IMR-90 (cell line): ENCODE data around the gene MCRIP2. TPM values are rescaled to one million over a fixed set of nuclear protein-coding genes. Genes with fewer than 3 reads are reported as not detected.
A peak's percentile ranks its signal among the peaks of the same experiment; 100 is the strongest.

ENCODE experiments used
- ATAC-seq: fragments of 200-7000 bp; cut with Tn5 transposase; 2 replicates; pipeline ENCODE4 v1.9.1; 2020; ENCODE audit warnings: low read depth, mild to moderate bottlenecking, moderate library complexity
- BruUV-seq: library from RNA; stranded (reverse); fragments of 400-500 nt; replicated peaks from 2 replicates; lab custom pipeline; 2021; lab: Mats Ljungman, UMichigan
- CTCF ChIA-PET: fragments of 300-600 bp; formaldehyde crosslinking; extraction: SDS; loops from one replicate; lab custom pipeline; 2021; ENCODE audit warnings: antibody characterized with exemption; lab: Yijun Ruan, JAX
- POLR2A ChIA-PET: fragments of 300-600 bp; sonication (Branson Sonifier 250); formaldehyde crosslinking; loops from one replicate; lab custom pipeline; 2022; ENCODE audit warnings: antibody characterized with exemption; ENCODE audit not compliant: unreplicated experiment; lab: Charles Lee
- DNase-seq: peaks from one replicate; pipeline ENCODE4 v3.0.0; 2013
- H2AFZ ChIP-seq: replicated peaks from 2 replicates; pipeline ENCODE3; 2013; ENCODE audit warnings: low read length, mild to moderate bottlenecking; ENCODE audit not compliant: poor library complexity
- H2AK5ac ChIP-seq: 2 replicates; pipeline ENCODE4 v1.6.1; 2013; ENCODE audit warnings: low read depth, low read length, inconsistent platforms
- H2AK9ac ChIP-seq: replicated peaks from 2 replicates; pipeline ENCODE3; 2013; ENCODE audit warnings: mild to moderate bottlenecking, low read depth, low read length, moderate library complexity; ENCODE audit not compliant: poor library complexity
- H2BK120ac ChIP-seq: 2 replicates; pipeline ENCODE4 v1.6.1; 2013; ENCODE audit warnings: low read depth, low read length, inconsistent platforms
- H2BK15ac ChIP-seq: 3 replicates; pipeline ENCODE4 v1.6.1; 2013; ENCODE audit warnings: low read depth, low read length, inconsistent platforms
- H2BK20ac ChIP-seq: 2 replicates; pipeline ENCODE4 v1.6.1; 2013; ENCODE audit warnings: low read depth, mild to moderate bottlenecking, inconsistent platforms, low read length, moderate library complexity
- H2BK5ac ChIP-seq: 2 replicates; pipeline ENCODE4 v1.6.1; 2013; ENCODE audit warnings: mild to moderate bottlenecking, low read depth, low read length, inconsistent platforms; ENCODE audit not compliant: poor library complexity, severe bottlenecking
- H3K14ac ChIP-seq: replicated peaks from 2 replicates; pipeline ENCODE4 v1.6.1; 2013; ENCODE audit warnings: low read depth, low read length, inconsistent platforms
- H3K18ac ChIP-seq: 2 replicates; pipeline ENCODE4 v1.6.1; 2013; ENCODE audit warnings: low read depth, low read length, control low read depth
- H3K23ac ChIP-seq: 2 replicates; pipeline ENCODE4 v1.6.1; 2013; ENCODE audit warnings: low read depth, low read length, inconsistent platforms
- H3K27ac ChIP-seq: 2 replicates; pipeline ENCODE4 v1.5.1; 2013; ENCODE audit warnings: mild to moderate bottlenecking, control low read depth, low read length; ENCODE audit not compliant: insufficient read depth
- H3K27me3 ChIP-seq: 2 replicates; pipeline ENCODE4 v1.6.1; 2013; ENCODE audit warnings: low read length; ENCODE audit not compliant: control insufficient read depth, insufficient read depth
- H3K36me3 ChIP-seq: 2 replicates; pipeline ENCODE4 v1.6.1; 2013; ENCODE audit warnings: low read length, mixed read lengths; ENCODE audit not compliant: control insufficient read depth, insufficient read depth
- H3K4ac ChIP-seq: 2 replicates; pipeline ENCODE4 v1.6.1; 2013; ENCODE audit warnings: low read depth, low read length, inconsistent platforms
- H3K4me1 ChIP-seq: 2 replicates; pipeline ENCODE4 v1.6.1; 2013; ENCODE audit warnings: low read length, mixed read lengths; ENCODE audit not compliant: control insufficient read depth, insufficient read depth
- H3K4me2 ChIP-seq: 2 replicates; pipeline ENCODE4 v1.6.1; 2013; ENCODE audit warnings: low read depth, mild to moderate bottlenecking, control low read depth, low read length, moderate library complexity
- H3K4me3 ChIP-seq: 2 replicates; pipeline ENCODE4 v1.5.1; 2013; ENCODE audit warnings: low read depth, mild to moderate bottlenecking, control low read depth, low read length, moderate library complexity; ENCODE audit not compliant: insufficient read depth
- H3K56ac ChIP-seq: 2 replicates; pipeline ENCODE4 v1.6.1; 2013; ENCODE audit warnings: low read length, inconsistent platforms; ENCODE audit not compliant: insufficient read depth; ENCODE audit errors: extremely low read depth
- H3K79me1 ChIP-seq, 2 experiments: 2 replicates each; pipeline ENCODE4 v1.6.1; 2013; ENCODE audit warnings: low read length in 2 of 2, inconsistent platforms in 1 of 2, low read depth in 1 of 2
- H3K9ac ChIP-seq: 2 replicates; pipeline ENCODE4 v1.6.1; 2013; ENCODE audit warnings: low read depth, low read length, control low read depth
- H3K9me1 ChIP-seq: 2 replicates; pipeline ENCODE4 v1.6.1; 2013; ENCODE audit warnings: low read length, inconsistent platforms; ENCODE audit not compliant: insufficient read depth
- H3K9me3 ChIP-seq: 2 replicates; pipeline ENCODE4 v1.6.1; 2013; ENCODE audit warnings: low read length; ENCODE audit not compliant: control insufficient read depth, insufficient read depth
- H4K20me1 ChIP-seq: 2 replicates; pipeline ENCODE4 v1.6.1; 2013; ENCODE audit warnings: low read length, inconsistent platforms; ENCODE audit not compliant: insufficient read depth
- H4K5ac ChIP-seq: 2 replicates; pipeline ENCODE4 v1.6.1; 2013; ENCODE audit warnings: mild to moderate bottlenecking, low read depth, low read length, control low read depth
- H4K8ac ChIP-seq, 2 experiments: 2 replicates each; pipeline ENCODE4 v1.6.1; 2013; ENCODE audit warnings: low read depth in 2 of 2, low read length in 2 of 2, control low read depth in 1 of 2, inconsistent platforms in 1 of 2
- H4K91ac ChIP-seq: 2 replicates; pipeline ENCODE4 v1.6.1; 2013; ENCODE audit warnings: low read depth, low read length, inconsistent platforms; ENCODE audit not compliant: insufficient read depth
- BHLHE40 ChIP-seq: fragments of 150-350 bp; IDR thresholded peaks from 2 replicates; pipeline ENCODE4 v1.6.1; 2016; ENCODE audit warnings: mild to moderate bottlenecking, low read depth, low read length
- CEBPB ChIP-seq: IDR thresholded peaks from 2 replicates; pipeline ENCODE4 v1.6.1; 2012; ENCODE audit warnings: low read depth, low read length, improper control_type of control experiment
- CHD1 ChIP-seq: IDR thresholded peaks from 2 replicates; pipeline ENCODE4 v1.6.1; 2012; ENCODE audit warnings: low read depth, low read length, improper control_type of control experiment
- CTCF ChIP-seq: conservative IDR thresholded peaks from 2 replicates; pipeline ENCODE4 v1.5.1; 2012; ENCODE audit warnings: mild to moderate bottlenecking, low read depth, low read length, improper control_type of control experiment
- ELK1 ChIP-seq: fragments of 150-350 bp; IDR thresholded peaks from 2 replicates; pipeline ENCODE4 v1.6.1; 2016; ENCODE audit warnings: low read depth, mild to moderate bottlenecking, low read length, moderate library complexity, borderline replicate concordance
- FOS ChIP-seq: fragments of 150-350 bp; IDR thresholded peaks from 2 replicates; pipeline ENCODE4 v1.6.1; 2016; ENCODE audit warnings: low read depth, low read length
- MAFK ChIP-seq: IDR thresholded peaks from 2 replicates; pipeline ENCODE4 v1.6.1; 2012; ENCODE audit warnings: low read depth, low read length, improper control_type of control experiment
- MAZ ChIP-seq: IDR thresholded peaks from 2 replicates; pipeline ENCODE4 v1.6.1; 2012; ENCODE audit warnings: low read depth, mild to moderate bottlenecking, low read length, improper control_type of control experiment, moderate library complexity, borderline replicate concordance
- MXI1 ChIP-seq: IDR thresholded peaks from 2 replicates; pipeline ENCODE4 v1.6.1; 2012; ENCODE audit warnings: low read depth, mild to moderate bottlenecking, low read length, moderate library complexity, borderline replicate concordance
- NFE2L2 ChIP-seq: fragments of 150-350 bp; IDR thresholded peaks from 2 replicates; pipeline ENCODE4 v1.6.1; 2016; ENCODE audit warnings: low read depth, mild to moderate bottlenecking, low read length
- POLR2A ChIP-seq: IDR thresholded peaks from 2 replicates; pipeline ENCODE4 v1.6.1; 2012; ENCODE audit warnings: mild to moderate bottlenecking, low read depth, low read length
- RAD21 ChIP-seq: IDR thresholded peaks from 2 replicates; pipeline ENCODE4 v1.6.1; 2012; ENCODE audit warnings: low read length, improper control_type of control experiment
- RCOR1 ChIP-seq: IDR thresholded peaks from 2 replicates; pipeline ENCODE4 v1.6.1; 2012; ENCODE audit warnings: mild to moderate bottlenecking, low read length, improper control_type of control experiment; ENCODE audit not compliant: insufficient replicate concordance
- RFX5 ChIP-seq: IDR thresholded peaks from 2 replicates; pipeline ENCODE4 v1.8.0; 2012; ENCODE audit warnings: low read depth, mild to moderate bottlenecking, low read length, moderate library complexity
- SMC3 ChIP-seq: fragments of 150-350 bp; IDR thresholded peaks from 2 replicates; pipeline ENCODE4 v1.6.1; 2016; ENCODE audit warnings: low read depth, mild to moderate bottlenecking, antibody characterized with exemption, low read length, moderate library complexity
- USF2 ChIP-seq: fragments of 150-350 bp; IDR thresholded peaks from 2 replicates; pipeline ENCODE4 v1.6.1; 2017; ENCODE audit warnings: mild to moderate bottlenecking, antibody characterized with exemption, low read length, low read depth
- WGBS, 2 experiments: methylation state at CpG; one replicate each; pipeline versions ENCODE4 v1.1.5 to v1.1.7; 2013; ENCODE audit warnings: missing lambda C conversion rate in 2 of 2; ENCODE audit not compliant: insufficient read length in 1 of 2; ENCODE audit errors: extremely low coverage in 2 of 2; 5-methylcytosine and 5-hydroxymethylcytosine counted together
- dilution Hi-C: fragments of 300-500 bp; cut with HindIII; formaldehyde crosslinking; loops from one replicate; pipeline ENCODE4 v1.14.3; 2018; ENCODE audit warnings: low sequenced_read_pairs; ENCODE audit not compliant: unreplicated experiment
- in situ Hi-C: fragments of 300-500 bp; cut with MboI; formaldehyde crosslinking; loops from 3 replicates; pipeline ENCODE4 v1.14.3; 2019; ENCODE audit warnings: low sequenced_read_pairs, inconsistent platforms, mixed read lengths
- intact Hi-C: fragments of 100-400 bp; cut with micrococcal nuclease; formaldehyde crosslinking; loops from 2 replicates; pipeline ENCODE4 v1.10.0; 2022
- polyA plus RNA-seq, 3 experiments: library from polyadenylated mRNA; depleted of rRNA; stranded (reverse); fragments of >200 nt; gene quantifications; 2 replicates each; pipeline ENCODE4 v1.2.3, GENCODE V29; 2012; ENCODE audit warnings: low replicate concordance in 1 of 3
- total RNA-seq: library from RNA; depleted of rRNA; stranded (reverse); fragments of >200 nt; gene quantifications from 2 replicates; pipeline ENCODE4 v1.2.3, GENCODE V29; 2012

The MCRIP2 gene
- total and polyA plus RNA-seq, 2 of the 4 experiments (the other 2 are of a cell fraction), result 6.3 to 19.6 TPM

GRCh38 chr16:660132-660458 lies 18.5 kb downstream of the MCRIP2 start:
- H2BK20ac ChIP-seq, result no peak overlapping the region
- H3K4me1 ChIP-seq, result peaks cover 5% of the 10 kb centered on the region
- no peak overlapping the region for H3K23ac ChIP-seq
- dilution Hi-C loops (no loop called here), in situ Hi-C loops (no loop called here), intact Hi-C loops (loop anchor here (2.0 kb wide), 1 partner anchor 81 kb away; no protein-coding TSS in a partner anchor)
- H4K8ac ChIP-seq, result no peak overlapping the region
- peaks cover 4% of the 10 kb centered on the region for H3K36me3 ChIP-seq
- H2AK5ac ChIP-seq, result no peak overlapping the region
- H3K14ac ChIP-seq, result no peak overlapping the region
- H3K79me1 ChIP-seq, result no peaks in the 10 kb centered on the region
- no peak overlapping the region for H2BK120ac ChIP-seq
- no peak for TF ChIP-seq USF2
- TF ChIP-seq MAFK, result no peak
- TF ChIP-seq SMC3, result no peak
- no peak for TF ChIP-seq MXI1
- no peak for TF ChIP-seq ELK1
- TF ChIP-seq BHLHE40, result no peak
- TF ChIP-seq CHD1, result no peak
- no peak for TF ChIP-seq CTCF
- no peak for TF ChIP-seq FOS
- TF ChIP-seq CEBPB, result no peak
- no peak for TF ChIP-seq RFX5
- TF ChIP-seq NFE2L2, result no peak
- no peak for TF ChIP-seq POLR2A
- no peak for TF ChIP-seq RCOR1
- no peak for TF ChIP-seq MAZ
- TF ChIP-seq RAD21, result no peak
- H3K9me3 ChIP-seq, result no peaks in the 10 kb centered on the region
- H3K27ac ChIP-seq, result no peak overlapping the region
- no peak overlapping the region for H4K91ac ChIP-seq
- H2BK15ac ChIP-seq, result no peak overlapping the region
- H3K4me2 ChIP-seq, result no peak overlapping the region
- no TSS peak for BruUV-seq
- H3K9me1 ChIP-seq, result no peaks in the 10 kb centered on the region
- no peak overlapping the region for H2AFZ ChIP-seq
- H3K9ac ChIP-seq, result no peak overlapping the region
- DNase-seq (no peak), ATAC-seq (no peak)
- ChIA-PET CTCF (interaction anchor here (0.7 kb wide), 1 partner anchor 12 kb away, joined by 3 read pairs; no protein-coding TSS in a partner anchor), POLR2A (no interaction called here)
- H2BK5ac ChIP-seq, result no peak overlapping the region
- peak overlapping the region; percentile 28 for H2AK9ac ChIP-seq
- no peak overlapping the region for H3K4me3 ChIP-seq
- no peak overlapping the region for H3K18ac ChIP-seq
- no peak overlapping the region for H3K56ac ChIP-seq
- H3K4ac ChIP-seq, result no peak overlapping the region
- H4K5ac ChIP-seq, result no peak overlapping the region
- H3K27me3 ChIP-seq, result no peaks in the 10 kb centered on the region
- 48% methylated on average over 2 of the region's 6 CpGs; no CpG with 5 or more reads in 1 of the 2 experiments for WGBS, 2 experiments
- H4K20me1 ChIP-seq, result no peaks in the 10 kb centered on the region
